GM06990 (cell line): Measurements from ENCODE around the gene NR1D2.
A peak's percentile ranks its signal among the peaks of the same experiment; 100 is the strongest.

ENCODE experiments used
- DNase-seq: peaks from one replicate; pipeline ENCODE4 v3.0.0-alpha.2; 2011; ENCODE audit not compliant: insufficient read length; ENCODE audit errors: extremely low read depth
- H3K27me3 ChIP-seq: replicated peaks from 2 replicates; pipeline ENCODE4 v1.6.0; 2011; ENCODE audit warnings: low read length; ENCODE audit not compliant: control insufficient read depth, insufficient read depth
- H3K36me3 ChIP-seq: 2 replicates; pipeline ENCODE4 v1.5.1; 2011; ENCODE audit warnings: low read length; ENCODE audit not compliant: control insufficient read depth, insufficient read depth
- H3K4me3 ChIP-seq: replicated peaks from 2 replicates; pipeline ENCODE4 v1.5.1; 2011; ENCODE audit warnings: low read depth, mild to moderate bottlenecking, control low read depth, low read length
- CTCF ChIP-seq: IDR thresholded peaks from 2 replicates; pipeline ENCODE4 v1.5.1; 2011; ENCODE audit warnings: low read length, control low read depth, mild to moderate bottlenecking, inconsistent platforms; ENCODE audit not compliant: insufficient read depth, poor library complexity, severe bottlenecking

NR1D2 gene

GRCh38 chr3:23940775-23941174 is 4.3 kb upstream of the NR1D2 start:
- DNase-seq = no peak
- TF ChIP-seq CTCF = no peak
- Histone ChIP-seq H3K36me3 (no peaks in the 10 kb centered on the region), H3K4me3 (no peak overlapping the region), H3K27me3 (no peaks in the 10 kb centered on the region)

GRCh38 chr3:23941440-23941839 is 3.6 kb upstream of the NR1D2 start:
- no peak for DNase-seq
- H3K36me3 ChIP-seq = no peaks in the 10 kb centered on the region
- no peak for TF ChIP-seq CTCF
- H3K27me3 ChIP-seq = no peaks in the 10 kb centered on the region
- no peak overlapping the region for H3K4me3 ChIP-seq

DNA sequence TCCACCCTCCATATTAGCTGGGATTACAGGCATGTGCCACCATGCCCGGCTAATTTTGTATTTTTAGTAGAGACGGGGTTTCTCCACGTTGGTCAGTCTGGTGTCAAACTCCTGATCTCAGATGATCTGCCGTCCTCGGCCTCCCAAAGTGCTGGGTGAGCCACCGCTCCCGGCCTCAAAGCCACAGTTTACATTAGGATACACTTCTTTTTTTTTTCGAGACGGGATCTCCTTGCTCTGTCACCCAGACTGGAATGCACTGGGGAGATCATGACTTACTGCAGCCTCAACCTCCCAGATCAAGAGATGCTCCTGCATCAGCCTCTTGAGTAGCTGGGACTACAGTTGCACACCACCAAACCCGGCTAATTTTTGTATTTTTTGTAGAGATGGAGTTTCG is 2.5 kb upstream of the NR1D2 start:
- no peak overlapping the region for H3K4me3 ChIP-seq
- no peak for DNase-seq
- TF ChIP-seq CTCF = no peak

DNA sequence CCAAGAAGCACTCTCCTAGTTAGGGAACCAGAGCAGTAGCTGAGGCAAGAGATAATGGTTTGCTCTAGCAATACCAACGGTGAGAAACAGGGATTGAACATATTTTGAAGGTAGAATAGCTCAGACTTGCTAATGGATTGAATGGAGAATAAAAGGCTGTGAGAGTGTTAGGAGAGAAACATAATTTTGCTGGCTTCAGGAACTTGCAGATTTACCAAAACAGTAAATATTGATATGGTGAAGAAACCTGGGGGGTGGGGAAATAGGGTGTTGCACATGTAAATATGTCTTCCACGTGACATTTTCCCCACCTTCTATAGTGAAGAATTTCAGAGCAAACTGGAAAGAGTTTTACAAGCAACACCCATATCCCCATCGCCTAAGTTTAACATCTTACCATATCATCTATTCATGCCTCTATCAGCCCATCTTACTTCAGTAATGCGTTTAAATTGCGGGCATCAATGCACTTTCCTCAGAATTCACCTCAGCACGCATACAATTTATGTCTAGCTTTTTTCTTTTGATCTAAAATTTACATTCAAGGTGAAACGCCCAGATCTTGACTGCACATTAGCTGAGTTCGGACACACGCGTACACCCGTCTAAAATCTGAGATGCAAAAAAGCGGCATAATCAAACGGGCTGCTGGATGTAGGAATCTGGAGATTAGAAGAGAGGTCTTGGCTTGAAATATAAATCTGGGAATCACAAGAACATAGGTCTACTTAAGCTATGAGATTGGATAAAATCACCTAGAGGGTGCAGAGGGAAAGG is 891 bp upstream of the NR1D2 start:
- Histone ChIP-seq H3K27me3 (no peaks in the 10 kb centered on the region), H3K36me3 (no peaks in the 10 kb centered on the region), H3K4me3 (peak overlapping the region; percentile 87)
- TF ChIP-seq CTCF = no peak
- no peak for DNase-seq

More for the DNA sequence above, 2.5 kb upstream of the NR1D2 start:
- H3K27me3 ChIP-seq = no peaks in the 10 kb centered on the region
- H3K36me3 ChIP-seq = no peaks in the 10 kb centered on the region

- Histone ChIP-seq H3K36me3 (no peaks in the 10 kb centered on the region), H3K4me3 (peak overlapping the region; percentile 87), H3K27me3 (no peaks in the 10 kb centered on the region)
- TF ChIP-seq CTCF = no peak
- DNase-seq = no peak
These were observed 502 bp downstream of the NR1D2 start for GRCh38 chr3:23945663-23945912.
